Esophagus muscularis mucosa (tissue), 3 donors: ENCODE results near the gene HS2ST1.

Source experiments
- POLR2A ChIP-seq: fragments of 450-650 bp; IDR thresholded peaks from one replicate; pipeline ENCODE4 v1.6.1; 2017; ENCODE audit warnings: antibody characterized with exemption, moderate library complexity, mild to moderate bottlenecking, low read depth
- POLR2AphosphoS5 ChIP-seq, 2 donors: sonication (generic); formaldehyde crosslinking; IDR thresholded peaks; one replicate each; pipeline ENCODE4 v1.6.1; 2017; ENCODE audit warnings: antibody characterized with exemption in 2 of 2
- TF ChIP-seq, protein P1 (sequence below), 3 experiments: fragments of 200-600 bp in 2 of 3; fragments of 450-650 bp in 1 of 3; sonication (generic) in 2 of 3; IDR thresholded peaks; one replicate each; pipeline ENCODE4 v1.5.1; 2017 to 2019; ENCODE audit warnings: antibody characterized with exemption in 3 of 3, mild to moderate bottlenecking in 2 of 3, moderate library complexity in 1 of 3

DNA sequence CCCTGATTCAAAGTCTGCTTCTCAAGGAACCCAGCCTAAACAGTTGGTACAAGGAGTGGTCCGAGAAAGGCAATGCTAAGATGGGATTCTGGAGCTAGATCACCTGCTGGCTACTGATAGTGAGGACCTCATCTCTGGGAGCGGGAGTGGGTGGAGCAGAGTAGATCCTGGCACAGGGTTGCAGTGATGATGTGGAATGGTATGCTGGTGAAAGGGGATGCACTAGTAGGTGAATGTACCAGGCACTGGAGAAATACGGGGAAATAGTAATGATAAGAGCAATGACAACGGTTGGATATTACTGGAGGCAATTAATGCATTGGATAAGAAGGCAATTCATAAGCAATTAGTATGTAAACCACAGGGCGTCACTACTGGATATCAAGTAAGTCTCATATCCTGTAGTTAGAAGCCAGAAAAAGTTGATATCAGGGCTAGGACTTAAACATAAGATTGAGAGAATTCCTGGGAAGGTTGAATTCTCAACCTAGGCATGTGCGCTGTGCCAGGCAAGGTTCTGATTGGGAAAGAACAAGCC lies 245.0 kb downstream of the HS2ST1 start:
- TF ChIP-seq, protein P1, sequence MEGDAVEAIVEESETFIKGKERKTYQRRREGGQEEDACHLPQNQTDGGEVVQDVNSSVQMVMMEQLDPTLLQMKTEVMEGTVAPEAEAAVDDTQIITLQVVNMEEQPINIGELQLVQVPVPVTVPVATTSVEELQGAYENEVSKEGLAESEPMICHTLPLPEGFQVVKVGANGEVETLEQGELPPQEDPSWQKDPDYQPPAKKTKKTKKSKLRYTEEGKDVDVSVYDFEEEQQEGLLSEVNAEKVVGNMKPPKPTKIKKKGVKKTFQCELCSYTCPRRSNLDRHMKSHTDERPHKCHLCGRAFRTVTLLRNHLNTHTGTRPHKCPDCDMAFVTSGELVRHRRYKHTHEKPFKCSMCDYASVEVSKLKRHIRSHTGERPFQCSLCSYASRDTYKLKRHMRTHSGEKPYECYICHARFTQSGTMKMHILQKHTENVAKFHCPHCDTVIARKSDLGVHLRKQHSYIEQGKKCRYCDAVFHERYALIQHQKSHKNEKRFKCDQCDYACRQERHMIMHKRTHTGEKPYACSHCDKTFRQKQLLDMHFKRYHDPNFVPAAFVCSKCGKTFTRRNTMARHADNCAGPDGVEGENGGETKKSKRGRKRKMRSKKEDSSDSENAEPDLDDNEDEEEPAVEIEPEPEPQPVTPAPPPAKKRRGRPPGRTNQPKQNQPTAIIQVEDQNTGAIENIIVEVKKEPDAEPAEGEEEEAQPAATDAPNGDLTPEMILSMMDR (IDR thresholded peaks at IDR 0.05) = no peak
- TF ChIP-seq POLR2AphosphoS5 (IDR thresholded peaks at IDR 0.05) (no peak), POLR2A (no peak)
